Activated naive CD8-positive, alpha-beta T cell (primary cell): ENCODE measurements around the gene SH3PXD2A.
"Not testable (repeated sequence)": the region's sequence is repeated elsewhere in the genome, so short reads cannot be mapped to it uniquely, and the experiment has no call there.

ENCODE experiments used
- H3K27ac Mint-ChIP-seq: one replicate; pipeline ENCODE4 v1.8.0; 2021; ENCODE audit warnings: mixed read lengths
- H3K27me3 Mint-ChIP-seq: one replicate; pipeline ENCODE4 v1.8.0; 2021; ENCODE audit warnings: mixed read lengths
- H3K36me3 Mint-ChIP-seq: one replicate; pipeline ENCODE4 v1.8.0; 2021; ENCODE audit warnings: mixed read lengths
- H3K4me1 Mint-ChIP-seq: one replicate; pipeline ENCODE4 v1.8.0; 2021; ENCODE audit warnings: low read depth, mixed read lengths
- H3K4me3 Mint-ChIP-seq: one replicate; pipeline ENCODE4 v1.8.0; 2021; ENCODE audit warnings: mild to moderate bottlenecking, mixed read lengths
- H3K9me3 Mint-ChIP-seq: one replicate; pipeline ENCODE4 v1.8.0; 2021; ENCODE audit warnings: low read depth, mixed read lengths

Gene SH3PXD2A

GRCh38 chr10:103613616-103614015, 241.8 kb downstream of the SH3PXD2A start:
- Mint-ChIP-seq H3K4me3 (no peak overlapping the region), H3K9me3 (no peaks in the 10 kb centered on the region), H3K4me1 (no peaks in the 10 kb centered on the region), H3K36me3 (peaks cover 3% of the 10 kb centered on the region), H3K27ac (no peak overlapping the region), H3K27me3 (no peaks in the 10 kb centered on the region)

DNA sequence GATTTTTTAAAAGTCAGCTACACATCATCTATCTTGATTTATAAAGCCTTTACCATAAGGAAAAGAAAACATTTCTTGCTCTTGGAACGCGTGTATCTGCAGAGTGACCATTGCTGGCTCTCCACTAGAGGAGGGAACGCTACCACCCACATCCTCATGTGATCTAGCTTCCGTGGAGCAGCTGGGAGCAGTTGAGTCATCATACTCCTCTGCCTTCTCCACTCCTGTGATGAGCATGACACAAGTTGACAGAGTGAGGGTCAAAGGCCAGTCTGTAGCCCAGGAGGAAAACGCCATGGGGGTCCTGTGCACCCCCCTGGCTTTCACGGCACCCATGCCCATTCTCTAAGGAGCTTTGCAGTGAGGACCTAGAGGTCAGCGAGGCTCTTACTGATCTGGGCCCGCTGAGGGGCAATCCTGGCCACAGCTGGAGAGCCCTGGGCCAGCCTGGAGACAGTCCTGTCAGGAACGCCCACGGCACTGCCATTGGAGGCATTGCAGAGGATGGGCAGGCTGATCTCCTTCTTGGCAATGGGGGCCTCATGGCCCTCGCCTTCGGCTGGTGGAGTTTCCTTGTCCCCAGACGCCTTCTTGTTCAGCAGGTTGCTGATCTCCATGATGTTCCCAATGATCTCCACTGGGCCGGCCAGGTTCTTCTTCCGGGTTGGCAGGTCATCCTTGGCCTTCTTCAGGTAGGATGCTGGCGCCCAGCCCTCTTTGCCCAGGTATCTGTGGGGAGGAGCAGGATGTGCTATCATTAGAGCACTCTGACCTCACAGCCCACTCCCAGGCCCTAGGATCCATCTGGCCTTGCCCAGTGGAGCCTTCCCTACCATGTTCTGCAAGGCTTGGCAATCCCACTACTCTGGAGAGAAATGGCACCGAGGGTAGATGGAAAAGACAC, 242.7 kb downstream of the SH3PXD2A start:
- H3K4me3 Mint-ChIP-seq, result no peak overlapping the region

DNA sequence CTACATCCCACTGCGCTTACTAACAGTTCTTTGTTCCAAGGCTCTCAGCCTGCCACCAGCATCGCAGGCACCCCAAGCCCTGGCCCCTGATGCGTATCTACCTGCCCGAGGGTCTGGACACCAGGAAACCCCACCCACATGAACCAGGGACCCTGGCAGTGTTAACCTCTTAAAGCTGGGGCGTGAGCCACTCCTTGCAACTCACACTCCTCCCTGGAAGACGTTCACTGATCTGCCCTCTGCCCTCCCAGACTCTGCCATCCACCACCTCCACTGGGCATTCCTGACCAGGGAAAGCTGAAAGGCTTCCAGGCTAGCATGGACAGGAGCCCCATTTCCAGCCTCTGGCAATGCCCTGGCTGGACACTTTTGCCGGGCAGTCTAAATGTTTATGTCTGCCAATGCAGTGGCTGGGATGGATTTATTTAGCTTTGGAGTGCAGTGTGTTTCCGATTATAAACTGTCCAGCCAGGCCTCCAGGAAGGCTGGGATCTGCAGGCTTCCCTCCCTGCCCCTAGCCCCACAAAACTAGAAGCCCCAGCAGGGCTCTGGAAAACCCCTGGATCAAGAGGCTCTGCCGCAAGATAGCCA, 244.4 kb downstream of the SH3PXD2A start:
- peaks cover 3% of the 10 kb centered on the region for H3K36me3 Mint-ChIP-seq
- H3K4me3 Mint-ChIP-seq, result no peak overlapping the region
- no peaks in the 10 kb centered on the region for H3K4me1 Mint-ChIP-seq
- H3K9me3 Mint-ChIP-seq, result no peaks in the 10 kb centered on the region
- H3K27me3 Mint-ChIP-seq, result no peaks in the 10 kb centered on the region
- no peak overlapping the region for H3K27ac Mint-ChIP-seq

More for the DNA sequence above, 242.7 kb downstream of the SH3PXD2A start:
- Mint-ChIP-seq H3K27me3 (no peaks in the 10 kb centered on the region), H3K27ac (no peak overlapping the region), H3K9me3 (no peaks in the 10 kb centered on the region), H3K4me1 (no peaks in the 10 kb centered on the region), H3K36me3 (peaks cover 3% of the 10 kb centered on the region)

DNA sequence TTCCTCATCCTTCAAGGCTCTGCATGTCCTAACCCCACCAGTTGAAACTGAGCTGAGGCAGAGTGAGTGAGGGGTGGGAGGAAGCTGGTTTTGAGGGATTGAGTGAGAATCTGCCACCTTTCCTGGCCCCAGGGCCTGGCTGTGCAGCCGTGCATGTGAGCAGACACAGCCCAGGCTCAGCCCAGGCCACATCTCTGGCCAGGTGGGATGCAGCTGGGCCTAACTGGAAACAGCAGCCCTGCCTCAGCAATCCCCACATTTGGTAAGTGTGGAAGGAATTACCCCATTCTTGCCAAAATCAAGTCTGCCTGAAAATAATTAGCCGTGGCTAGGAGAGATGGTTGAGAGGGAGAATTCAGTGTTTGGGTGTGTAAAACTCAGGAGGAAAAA, 245.3 kb downstream of the SH3PXD2A start:
- Mint-ChIP-seq H3K4me3 (no peak overlapping the region), H3K36me3 (peaks cover 3% of the 10 kb centered on the region), H3K27ac (no peak overlapping the region), H3K4me1 (no peaks in the 10 kb centered on the region), H3K9me3 (no peaks in the 10 kb centered on the region), H3K27me3 (no peaks in the 10 kb centered on the region)

DNA sequence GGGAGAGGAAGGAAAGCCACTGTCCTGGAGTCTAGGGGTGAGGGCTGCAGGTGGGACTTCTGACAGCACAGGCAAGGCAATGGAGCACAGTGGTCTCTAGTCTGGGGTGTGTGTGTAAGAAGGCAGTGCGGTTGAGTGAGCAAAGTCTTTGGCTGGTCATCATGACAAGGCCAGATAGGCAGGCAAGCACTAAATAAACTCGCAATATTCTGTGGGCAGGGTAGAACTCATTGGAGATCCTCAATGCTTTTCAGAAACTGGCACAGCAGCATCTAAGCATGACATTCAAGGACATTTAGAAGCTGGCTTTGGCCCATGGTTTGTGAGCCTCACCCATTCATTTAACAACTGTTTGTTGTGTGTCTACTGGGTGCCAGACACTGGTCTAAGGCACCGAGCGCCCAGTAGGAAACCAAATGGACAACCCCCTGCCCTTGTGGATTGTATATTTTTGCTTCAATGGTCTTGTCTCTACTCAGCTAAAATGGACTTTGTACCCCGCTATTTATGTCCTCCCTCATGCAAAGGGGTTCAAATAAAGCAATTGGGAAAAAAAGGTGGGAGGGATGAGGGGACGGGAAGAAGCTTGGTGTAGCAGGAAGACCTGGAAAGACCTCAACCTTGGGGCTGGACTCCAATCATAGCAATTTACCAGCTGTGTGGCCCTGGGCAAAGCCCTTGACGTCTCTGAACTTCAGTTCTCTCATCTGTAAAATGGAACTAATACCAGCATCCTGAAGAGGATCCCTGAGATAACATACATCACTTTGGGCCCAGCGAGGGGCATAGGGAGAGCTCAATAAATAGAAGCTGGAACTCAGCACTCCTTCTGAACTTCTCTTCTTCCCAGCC, 245.9 kb downstream of the SH3PXD2A start:
- Mint-ChIP-seq H3K27me3 (no peaks in the 10 kb centered on the region), H3K4me1 (no peaks in the 10 kb centered on the region), H3K9me3 (no peaks in the 10 kb centered on the region), H3K4me3 (no peak overlapping the region), H3K36me3 (peaks cover 3% of the 10 kb centered on the region), H3K27ac (no peak overlapping the region)

- not testable (repeated sequence) for H3K4me3 Mint-ChIP-seq, H3K9me3 Mint-ChIP-seq, H3K36me3 Mint-ChIP-seq, H3K27ac Mint-ChIP-seq, H3K27me3 Mint-ChIP-seq, H3K4me1 Mint-ChIP-seq
These were observed 247.3 kb downstream of the SH3PXD2A start for GRCh38 chr10:103608056-103608455.

- H3K4me3 Mint-ChIP-seq, H3K27ac Mint-ChIP-seq, H3K36me3 Mint-ChIP-seq, H3K27me3 Mint-ChIP-seq, H3K4me1 Mint-ChIP-seq, H3K9me3 Mint-ChIP-seq: not testable (repeated sequence)
These were observed 248.3 kb downstream of the SH3PXD2A start for GRCh38 chr10:103607051-103607450.

DNA sequence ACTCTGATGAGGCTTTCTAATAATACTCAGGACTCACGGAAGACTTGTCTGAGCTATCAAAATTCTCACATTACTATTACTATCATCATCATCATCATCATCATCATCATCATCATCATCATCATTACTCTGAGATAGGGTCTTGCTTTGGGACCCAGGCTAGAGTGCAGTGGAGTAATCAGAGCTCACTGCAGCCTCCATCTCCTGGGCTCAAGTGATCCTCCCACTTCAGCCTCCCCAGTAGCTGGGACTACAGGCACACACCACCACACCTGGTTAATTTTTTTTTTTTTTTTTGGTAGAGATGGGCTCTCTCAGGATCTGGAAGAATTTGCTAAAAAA, 249.3 kb downstream of the SH3PXD2A start:
- not testable (repeated sequence) for H3K9me3 Mint-ChIP-seq, H3K36me3 Mint-ChIP-seq, H3K27me3 Mint-ChIP-seq, H3K4me3 Mint-ChIP-seq, H3K27ac Mint-ChIP-seq, H3K4me1 Mint-ChIP-seq

DNA sequence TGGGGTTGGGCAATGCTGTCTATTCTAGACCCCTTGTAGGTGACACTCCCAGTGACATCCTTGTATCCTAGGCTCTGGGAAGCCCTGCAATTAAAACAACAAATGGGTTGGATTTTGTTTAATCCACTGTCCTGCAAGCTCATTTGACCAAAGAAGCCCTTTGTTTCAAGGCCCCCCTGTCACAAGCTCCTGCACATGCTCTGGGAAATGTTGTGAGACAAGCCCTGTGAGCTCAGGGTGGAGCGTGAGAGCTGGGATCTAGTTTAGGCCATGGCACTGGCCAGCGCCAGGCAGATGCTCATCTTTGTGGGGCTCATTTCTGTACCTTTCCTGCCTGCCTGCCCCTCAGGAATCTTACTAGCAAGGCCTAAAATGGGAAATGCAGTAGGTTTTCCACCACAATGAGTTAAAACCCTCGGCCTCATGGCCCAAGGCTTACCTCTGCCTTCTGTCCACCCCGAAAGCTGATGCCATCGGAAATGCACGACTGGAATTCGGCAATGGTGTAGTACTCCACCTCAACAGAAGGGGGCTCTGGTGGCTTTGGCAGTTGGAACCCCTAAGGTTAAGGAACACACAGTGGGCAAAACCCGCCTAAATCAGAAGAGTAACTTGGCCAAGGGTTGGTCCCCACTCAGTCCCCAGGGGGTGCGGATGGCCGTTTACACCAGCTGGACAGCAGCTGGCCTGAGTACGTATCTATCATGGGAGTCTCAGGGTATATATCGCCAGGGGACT, 249.8 kb downstream of the SH3PXD2A start:
- Mint-ChIP-seq H3K27me3 (no peaks in the 10 kb centered on the region), H3K36me3 (no peaks in the 10 kb centered on the region), H3K4me1 (no peaks in the 10 kb centered on the region), H3K9me3 (no peaks in the 10 kb centered on the region), H3K4me3 (no peak overlapping the region), H3K27ac (no peak overlapping the region)

- no peaks in the 10 kb centered on the region for H3K4me1 Mint-ChIP-seq
- no peak overlapping the region for H3K4me3 Mint-ChIP-seq
- no peaks in the 10 kb centered on the region for H3K36me3 Mint-ChIP-seq
- H3K27me3 Mint-ChIP-seq, result no peaks in the 10 kb centered on the region
- no peak overlapping the region for H3K27ac Mint-ChIP-seq
- H3K9me3 Mint-ChIP-seq, result no peaks in the 10 kb centered on the region
These were observed 252.0 kb downstream of the SH3PXD2A start for GRCh38 chr10:103603382-103603781.

DNA sequence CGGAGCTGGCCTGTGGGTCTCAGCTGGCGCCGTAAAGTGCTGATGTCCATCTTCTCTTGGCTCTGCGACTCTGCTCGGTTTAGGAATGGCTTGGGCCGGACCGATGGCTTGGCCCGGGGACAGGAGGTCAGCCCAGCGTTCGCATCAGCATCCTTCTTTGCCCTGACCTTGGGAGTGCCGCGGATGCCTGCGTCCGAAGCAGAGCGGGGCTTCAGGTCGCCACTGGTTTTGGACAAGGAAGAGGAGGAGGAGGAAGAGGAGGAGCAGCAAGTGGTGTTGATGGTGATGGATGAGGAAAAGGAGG, 252.6 kb downstream of the SH3PXD2A start:
- Mint-ChIP-seq H3K27me3 (no peaks in the 10 kb centered on the region), H3K4me1 (no peaks in the 10 kb centered on the region), H3K9me3 (no peaks in the 10 kb centered on the region), H3K36me3 (no peaks in the 10 kb centered on the region), H3K27ac (no peak overlapping the region), H3K4me3 (no peak overlapping the region)

DNA sequence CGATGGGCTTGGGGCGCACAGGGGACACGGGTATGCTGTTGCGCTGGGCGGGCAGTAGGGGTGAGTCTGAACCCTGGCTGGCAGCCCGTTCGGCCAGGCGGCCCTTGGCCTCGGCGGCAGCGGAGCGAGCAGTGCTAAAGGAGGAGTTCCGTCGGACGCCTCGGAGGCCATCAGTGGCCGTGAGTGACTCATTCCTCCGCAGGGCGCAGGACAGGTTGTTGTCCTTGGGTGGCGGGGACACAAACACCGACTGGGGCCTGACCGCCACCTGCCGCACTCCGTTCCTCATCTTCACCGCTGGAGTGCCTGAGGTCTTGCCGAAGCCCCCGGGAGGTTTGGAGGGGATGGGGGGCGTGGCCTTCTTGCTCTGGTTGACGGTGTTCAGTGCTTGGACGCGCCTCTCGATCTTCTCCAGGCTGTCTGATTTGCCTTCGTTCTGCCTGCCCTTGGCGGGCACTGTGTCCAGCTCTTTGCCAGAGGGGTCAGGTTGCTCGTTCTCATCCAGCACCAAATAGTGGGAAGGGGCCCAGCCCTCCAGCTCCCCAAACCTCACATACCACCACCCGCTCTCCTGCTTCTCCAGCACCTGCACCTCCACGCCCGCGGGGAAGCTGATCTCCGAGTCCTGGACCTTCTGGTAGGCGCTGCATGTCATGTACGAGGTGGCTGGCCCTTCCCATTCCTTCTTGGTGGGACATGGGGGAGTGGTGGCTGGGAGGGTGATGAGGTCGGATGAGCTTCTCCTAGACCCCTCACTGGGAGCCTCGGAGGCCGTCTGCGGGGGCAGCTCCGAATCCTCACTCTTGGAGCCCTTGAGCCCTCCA, 253.1 kb downstream of the SH3PXD2A start:
- Mint-ChIP-seq H3K9me3 (no peaks in the 10 kb centered on the region), H3K36me3 (no peaks in the 10 kb centered on the region), H3K27ac (no peak overlapping the region), H3K4me1 (no peaks in the 10 kb centered on the region), H3K4me3 (no peak overlapping the region), H3K27me3 (no peaks in the 10 kb centered on the region)

GRCh38 chr10:103600956-103601569, 254.3 kb downstream of the SH3PXD2A start:
- Mint-ChIP-seq H3K36me3 (no peaks in the 10 kb centered on the region), H3K4me3 (no peak overlapping the region), H3K9me3 (no peaks in the 10 kb centered on the region), H3K27ac (no peak overlapping the region), H3K27me3 (no peaks in the 10 kb centered on the region), H3K4me1 (no peaks in the 10 kb centered on the region)

- Mint-ChIP-seq H3K27ac (no peak overlapping the region), H3K4me1 (no peaks in the 10 kb centered on the region), H3K36me3 (no peaks in the 10 kb centered on the region), H3K27me3 (no peaks in the 10 kb centered on the region), H3K4me3 (no peak overlapping the region), H3K9me3 (no peaks in the 10 kb centered on the region)
These were observed 255.1 kb downstream of the SH3PXD2A start for GRCh38 chr10:103600325-103600724.
